K562 (cell line): ENCODE measurements around the gene GLMN.
"Not testable (repeated sequence)": the region's sequence is repeated elsewhere in the genome, so short reads cannot be mapped to it uniquely, and the experiment has no call there.

Experiments
- FOSL1 ChIP-seq: fragments of 200-800 bp; sonication (Bioruptor generic); conservative IDR thresholded peaks from 2 replicates; pipeline ENCODE4 v1.6.1; 2016; ENCODE audit warnings: missing genetic modification characterization, missing compliant biosample characterization
- RFX5 ChIP-seq: IDR thresholded peaks from 2 replicates; pipeline ENCODE4 v1.6.1; 2011; ENCODE audit warnings: low read depth, mild to moderate bottlenecking, improper control_type of control experiment, low read length

DNA sequence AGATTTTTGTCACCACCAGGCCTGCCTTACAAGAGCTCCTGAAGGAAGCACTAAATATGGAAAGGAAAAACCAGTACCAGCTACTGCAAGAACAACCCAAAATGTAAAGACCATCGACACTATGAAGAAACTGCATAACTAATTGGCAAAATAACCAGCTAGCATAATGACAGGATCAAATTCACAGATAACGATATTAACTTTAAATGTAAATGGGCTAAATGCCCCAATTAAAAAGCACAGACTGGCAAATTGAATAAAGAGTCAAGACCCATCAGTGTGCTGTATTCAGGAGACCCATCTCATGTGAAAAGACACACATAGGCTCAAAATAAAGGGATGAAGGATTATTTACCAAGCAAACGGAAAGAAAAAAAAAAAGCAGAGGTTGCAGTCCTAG, 44.1 kb downstream of the GLMN start:
- not testable (repeated sequence) for TF ChIP-seq RFX5, FOSL1
